ENCODE results near the gene SRSF11. TPM values are rescaled to one million over a fixed set of nuclear protein-coding genes. Genes with fewer than 3 reads are reported as not detected.

SRSF11 gene
- polyA plus RNA-seq, 1 of the 3 experiments (the other 2 are of a cell fraction) = 138 TPM

DNA sequence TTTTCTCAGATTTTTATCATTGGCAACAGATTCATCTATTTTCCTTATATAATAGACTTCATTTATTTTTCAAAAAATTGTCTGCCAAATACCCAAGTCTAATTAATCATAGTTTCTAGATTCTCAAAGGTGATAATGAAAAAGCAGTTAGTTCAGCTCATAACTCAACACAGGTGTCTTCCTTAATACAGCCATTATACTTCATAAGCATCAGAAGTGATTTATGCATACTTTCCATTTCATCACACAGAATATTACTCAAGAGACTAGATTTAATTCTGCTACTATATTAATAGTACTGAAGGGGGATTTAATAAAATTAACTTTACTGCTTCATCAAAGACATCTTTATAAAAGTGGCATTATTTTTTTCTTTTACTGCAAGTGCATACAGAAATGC lies 18.8 kb downstream of the SRSF11 start:
- ChIA-PET POLR2A (no interaction called here), CTCF (no interaction called here)
- no peaks in the 10 kb centered on the region for H3K27me3 ChIP-seq (ENCODE audit: insufficient read depth)
- H3K9me3 ChIP-seq = no peaks in the 10 kb centered on the region
- no peaks in the 10 kb centered on the region; a peak in 1 of 4 replicates for H3K4me1 ChIP-seq (ENCODE audit: control insufficient read depth in 1 of 2, insufficient read depth in 2 of 2, low read depth in 1 of 2, low read length in 1 of 2)
- TF ChIP-seq FOSL2 (IDR thresholded peaks at IDR 0.05; ENCODE audit: borderline replicate concordance, low read depth) (no peak), GABPA (IDR thresholded peaks at IDR 0.05; ENCODE audit: low read depth) (no peak), YY1 (IDR thresholded peaks at IDR 0.05; ENCODE audit: low read depth) (no peak), RXRA (IDR thresholded peaks at IDR 0.05; ENCODE audit: borderline replicate concordance, low read depth) (no peak), TAF1 (IDR thresholded peaks at IDR 0.05; ENCODE audit: borderline replicate concordance, low read depth, low read length) (no peak), MXI1 (IDR thresholded peaks at IDR 0.05; ENCODE audit: low read depth, low read length) (no peak), TEAD4 (IDR thresholded peaks at IDR 0.05; ENCODE audit: borderline replicate concordance, insufficient read depth) (no peak), RCOR1 (IDR thresholded peaks at IDR 0.05; ENCODE audit: low read length) (no peak), NRF1 (IDR thresholded peaks at IDR 0.05; ENCODE audit: low read depth, low read length) (no peak)
- TF ChIP-seq, protein P1, sequence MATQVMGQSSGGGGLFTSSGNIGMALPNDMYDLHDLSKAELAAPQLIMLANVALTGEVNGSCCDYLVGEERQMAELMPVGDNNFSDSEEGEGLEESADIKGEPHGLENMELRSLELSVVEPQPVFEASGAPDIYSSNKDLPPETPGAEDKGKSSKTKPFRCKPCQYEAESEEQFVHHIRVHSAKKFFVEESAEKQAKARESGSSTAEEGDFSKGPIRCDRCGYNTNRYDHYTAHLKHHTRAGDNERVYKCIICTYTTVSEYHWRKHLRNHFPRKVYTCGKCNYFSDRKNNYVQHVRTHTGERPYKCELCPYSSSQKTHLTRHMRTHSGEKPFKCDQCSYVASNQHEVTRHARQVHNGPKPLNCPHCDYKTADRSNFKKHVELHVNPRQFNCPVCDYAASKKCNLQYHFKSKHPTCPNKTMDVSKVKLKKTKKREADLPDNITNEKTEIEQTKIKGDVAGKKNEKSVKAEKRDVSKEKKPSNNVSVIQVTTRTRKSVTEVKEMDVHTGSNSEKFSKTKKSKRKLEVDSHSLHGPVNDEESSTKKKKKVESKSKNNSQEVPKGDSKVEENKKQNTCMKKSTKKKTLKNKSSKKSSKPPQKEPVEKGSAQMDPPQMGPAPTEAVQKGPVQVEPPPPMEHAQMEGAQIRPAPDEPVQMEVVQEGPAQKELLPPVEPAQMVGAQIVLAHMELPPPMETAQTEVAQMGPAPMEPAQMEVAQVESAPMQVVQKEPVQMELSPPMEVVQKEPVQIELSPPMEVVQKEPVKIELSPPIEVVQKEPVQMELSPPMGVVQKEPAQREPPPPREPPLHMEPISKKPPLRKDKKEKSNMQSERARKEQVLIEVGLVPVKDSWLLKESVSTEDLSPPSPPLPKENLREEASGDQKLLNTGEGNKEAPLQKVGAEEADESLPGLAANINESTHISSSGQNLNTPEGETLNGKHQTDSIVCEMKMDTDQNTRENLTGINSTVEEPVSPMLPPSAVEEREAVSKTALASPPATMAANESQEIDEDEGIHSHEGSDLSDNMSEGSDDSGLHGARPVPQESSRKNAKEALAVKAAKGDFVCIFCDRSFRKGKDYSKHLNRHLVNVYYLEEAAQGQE (IDR thresholded peaks at IDR 0.05; ENCODE audit: low read depth, low read length) = no peak
- TF ChIP-seq, protein P2, sequence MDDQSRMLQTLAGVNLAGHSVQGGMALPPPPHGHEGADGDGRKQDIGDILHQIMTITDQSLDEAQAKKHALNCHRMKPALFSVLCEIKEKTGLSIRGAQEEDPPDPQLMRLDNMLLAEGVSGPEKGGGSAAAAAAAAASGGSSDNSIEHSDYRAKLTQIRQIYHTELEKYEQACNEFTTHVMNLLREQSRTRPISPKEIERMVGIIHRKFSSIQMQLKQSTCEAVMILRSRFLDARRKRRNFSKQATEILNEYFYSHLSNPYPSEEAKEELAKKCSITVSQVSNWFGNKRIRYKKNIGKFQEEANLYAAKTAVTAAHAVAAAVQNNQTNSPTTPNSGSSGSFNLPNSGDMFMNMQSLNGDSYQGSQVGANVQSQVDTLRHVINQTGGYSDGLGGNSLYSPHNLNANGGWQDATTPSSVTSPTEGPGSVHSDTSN (IDR thresholded peaks at IDR 0.05) = no peak
- TF ChIP-seq, protein P3, sequence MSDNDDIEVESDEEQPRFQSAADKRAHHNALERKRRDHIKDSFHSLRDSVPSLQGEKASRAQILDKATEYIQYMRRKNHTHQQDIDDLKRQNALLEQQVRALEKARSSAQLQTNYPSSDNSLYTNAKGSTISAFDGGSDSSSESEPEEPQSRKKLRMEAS (IDR thresholded peaks at IDR 0.05; ENCODE audit: low read depth) = no peak
- no peaks in the 10 kb centered on the region for H4K20me1 ChIP-seq (ENCODE audit: insufficient read depth)
- DNase-seq = no peak
- H3K4me3 ChIP-seq (ENCODE audit: low read depth in 2 of 2, low read length in 1 of 2) = no peak overlapping the region
- no peak overlapping the region for H2AFZ ChIP-seq (ENCODE audit: low read depth)
- peaks cover 89 to 98% of the 10 kb centered on the region in 2 experiments for H3K36me3 ChIP-seq (replicated peaks in 1 of 2; ENCODE audit: control insufficient read depth in 1 of 2, insufficient read depth in 2 of 2, low read length in 1 of 2)
- no peak overlapping the region for H3K27ac ChIP-seq (ENCODE audit: low read depth in 2 of 2, low read length in 1 of 2)
- H3K9ac ChIP-seq = no peak overlapping the region
- peaks cover 55% of the 10 kb centered on the region for H3K79me2 ChIP-seq (ENCODE audit: insufficient read depth)
- peaks cover 10% of the 10 kb centered on the region for H3F3A ChIP-seq (replicated peaks; ENCODE audit: insufficient read depth)
- no peaks in the 10 kb centered on the region for H3K9me2 ChIP-seq
- no peak overlapping the region for H3K4me2 ChIP-seq

DNA sequence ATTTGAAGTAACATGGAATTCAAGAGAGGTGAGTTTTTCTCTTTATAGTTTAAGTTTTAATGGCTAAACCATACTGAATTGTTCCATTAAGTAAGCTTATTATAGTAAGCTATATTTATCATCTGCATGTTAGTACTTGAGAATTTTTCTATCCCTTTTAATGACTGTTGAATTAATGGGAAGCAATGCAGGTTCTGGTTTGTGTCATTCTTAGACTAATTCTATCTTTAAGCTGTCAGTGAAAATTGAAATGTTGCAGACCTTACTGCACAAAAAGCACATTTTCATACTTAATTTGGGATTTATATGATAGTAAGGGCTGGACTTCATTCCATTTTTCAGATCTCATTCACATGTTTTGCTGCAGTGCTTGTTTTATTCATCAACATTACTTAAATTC lies 25.9 kb downstream of the SRSF11 start:
- H3K4me3 ChIP-seq (ENCODE audit: low read depth in 2 of 2, low read length in 1 of 2) = no peak overlapping the region
- ChIA-PET POLR2A (no interaction called here), CTCF (no interaction called here)
- H3K27me3 ChIP-seq (ENCODE audit: insufficient read depth) = no peaks in the 10 kb centered on the region
- H4K20me1 ChIP-seq (ENCODE audit: insufficient read depth) = no peaks in the 10 kb centered on the region
- H3K27ac ChIP-seq (ENCODE audit: low read depth in 2 of 2, low read length in 1 of 2) = peak overlapping the region; percentile 10 to 69; a peak in 3 of 4 replicates
- TF ChIP-seq EP300 (IDR thresholded peaks at IDR 0.05; ENCODE audit: borderline replicate concordance in 1 of 2, low read depth in 1 of 2, low read length in 1 of 2) (peak in 1 of 2 experiments; percentile 77; a peak in 2 of 4 replicates), TCF12 (IDR thresholded peaks at IDR 0.05) (peak; percentile 67; the same call in 1 of the 2 replicates), FOSL2 (IDR thresholded peaks at IDR 0.05; ENCODE audit: borderline replicate concordance, low read depth) (no peak), TEAD4 (IDR thresholded peaks at IDR 0.05; ENCODE audit: borderline replicate concordance, insufficient read depth) (no peak), RFX5 (IDR thresholded peaks at IDR 0.05; ENCODE audit: low read length) (no peak), FOXJ3 (CRISPR knock-in tag; IDR thresholded peaks at IDR 0.05) (no peak), SIN3A (IDR thresholded peaks at IDR 0.05; ENCODE audit: borderline replicate concordance, low read depth, low read length) (no peak), SMC3 (IDR thresholded peaks at IDR 0.05; ENCODE audit: low read depth, low read length) (no peak), ZBTB33 (IDR thresholded peaks at IDR 0.05; ENCODE audit: borderline replicate concordance, low read depth) (no peak), GABPA (IDR thresholded peaks at IDR 0.05; ENCODE audit: low read depth) (no peak)
- TF ChIP-seq, protein P2 (IDR thresholded peaks at IDR 0.05) = peak; percentile 55; the same call in 1 of the 2 replicates
- no peaks in the 10 kb centered on the region for H3K9me3 ChIP-seq
- H3K9ac ChIP-seq = no peak overlapping the region
- H3K4me2 ChIP-seq = no peak overlapping the region
- H3F3A ChIP-seq (replicated peaks; ENCODE audit: insufficient read depth) = peaks cover 31% of the 10 kb centered on the region
- H3K36me3 ChIP-seq (replicated peaks in 1 of 2; ENCODE audit: control insufficient read depth in 1 of 2, insufficient read depth in 2 of 2, low read length in 1 of 2) = peaks cover 96 to 100% of the 10 kb centered on the region in 2 experiments
- H3K79me2 ChIP-seq (ENCODE audit: insufficient read depth) = peaks cover 20% of the 10 kb centered on the region; the same call in 1 of the 2 replicates
- H2AFZ ChIP-seq (ENCODE audit: low read depth) = no peak overlapping the region
- H3K9me2 ChIP-seq = no peaks in the 10 kb centered on the region
- peaks cover 0 to 8% of the 10 kb centered on the region in 2 experiments; a peak in 1 of 4 replicates for H3K4me1 ChIP-seq (ENCODE audit: control insufficient read depth in 1 of 2, insufficient read depth in 2 of 2, low read depth in 1 of 2, low read length in 1 of 2)
- no peak for DNase-seq
